Endothelial cell of umbilical vein (primary cell): ENCODE measurements around the gene COL23A1. TPM values are rescaled to one million over a fixed set of nuclear protein-coding genes. Genes with fewer than 3 reads are reported as not detected.

ENCODE experiments used
- BruUV-seq: library from RNA; stranded (reverse); fragments of 400-500 nt; replicated peaks from 2 replicates; lab custom pipeline; 2021; lab: Mats Ljungman, UMichigan
- CTCF ChIA-PET: fragments of 300-600, 350-600 bp; sonication (Branson Sonifier 250); formaldehyde crosslinking; loops from one replicate; lab custom pipeline; 2021; ENCODE audit warnings: antibody characterized with exemption, inconsistent platforms; lab: Charles Lee
- POLR2A ChIA-PET: fragments of 300-600, 350-600 bp; sonication (Branson Sonifier 250); formaldehyde crosslinking; loops from one replicate; lab custom pipeline; 2021; ENCODE audit warnings: antibody characterized with exemption, inconsistent platforms; lab: Charles Lee
- DNase-seq: peaks from one replicate; pipeline ENCODE4 v3.0.0-alpha.2; 2011; ENCODE audit warnings: low read depth, low spot score
- FAIRE-seq: peaks from 2 replicates; lab custom pipeline; 2011; peaks lifted over from hg19 to GRCh38; lab: Jason Lieb, UNC
- H2AFZ ChIP-seq: 2 replicates; pipeline ENCODE4 v1.6.0; 2012; ENCODE audit warnings: low read depth, low read length, control low read depth, inconsistent platforms
- H3K27ac ChIP-seq: 2 replicates; pipeline ENCODE4 v1.5.1; 2011; ENCODE audit warnings: low read depth, mild to moderate bottlenecking, control low read depth, low read length, moderate library complexity; ENCODE audit not compliant: insufficient read depth
- H3K27me3 ChIP-seq, 2 experiments: 2 replicates each; pipeline versions ENCODE4 v1.6.0 to v1.6.1; 2011; ENCODE audit warnings: low read length in 2 of 2, mixed read lengths in 1 of 2; ENCODE audit not compliant: control insufficient read depth in 2 of 2, insufficient read depth in 2 of 2
- H3K36me3 ChIP-seq, 2 experiments: 2 replicates in 1 of 2; 3 replicates in 1 of 2; pipeline ENCODE4 v1.5.1; 2011; ENCODE audit warnings: low read length in 2 of 2, mild to moderate bottlenecking in 1 of 2, moderate library complexity in 1 of 2; ENCODE audit not compliant: control insufficient read depth in 2 of 2, insufficient read depth in 2 of 2; ENCODE audit errors: extremely low read depth in 1 of 2
- H3K4me1 ChIP-seq: 3 replicates; pipeline ENCODE4 v1.5.1; 2011; ENCODE audit warnings: mild to moderate bottlenecking, low read length; ENCODE audit not compliant: control insufficient read depth, insufficient read depth; ENCODE audit errors: extremely low read depth
- H3K4me2 ChIP-seq: 2 replicates; pipeline ENCODE4 v1.6.1; 2011; ENCODE audit warnings: low read length, control low read depth, mixed read lengths; ENCODE audit not compliant: insufficient read depth
- H3K4me3 ChIP-seq, 3 experiments: fragments of 200-600 bp in 1 of 3; sonication (generic), shearing (Covaris generic) in 1 of 3; replicated peaks in 1 of 3; 2 replicates each; pipeline ENCODE4 v1.5.1; 2011 to 2016; ENCODE audit warnings: control low read depth in 3 of 3, low read length in 3 of 3, mild to moderate bottlenecking in 2 of 3, inconsistent platforms in 1 of 3, low read depth in 1 of 3, moderate library complexity in 1 of 3; ENCODE audit not compliant: insufficient read depth in 1 of 3
- H3K79me2 ChIP-seq: 2 replicates; pipeline ENCODE4 v1.6.0; 2012; ENCODE audit warnings: low read length, inconsistent platforms; ENCODE audit not compliant: control insufficient read depth, insufficient read depth
- H3K9ac ChIP-seq: replicated peaks from 2 replicates; pipeline ENCODE3; 2011; ENCODE audit warnings: low read length, control low read depth; ENCODE audit not compliant: insufficient read depth; ENCODE audit errors: extremely low read depth
- H3K9me1 ChIP-seq: replicated peaks from 3 replicates; pipeline ENCODE4 v1.6.0; 2011; ENCODE audit warnings: mild to moderate bottlenecking, low read length; ENCODE audit not compliant: control insufficient read depth, insufficient read depth; ENCODE audit errors: extremely low read depth
- H3K9me3 ChIP-seq: replicated peaks from 2 replicates; pipeline ENCODE4 v1.5.1; 2012; ENCODE audit warnings: low read length, inconsistent platforms; ENCODE audit not compliant: control insufficient read depth, insufficient read depth
- H4K20me1 ChIP-seq: replicated peaks from 2 replicates; pipeline ENCODE3; 2011; ENCODE audit warnings: mild to moderate bottlenecking, low read length; ENCODE audit not compliant: control insufficient read depth, insufficient read depth; ENCODE audit errors: extremely low read depth
- EZH2 ChIP-seq: IDR thresholded peaks from 2 replicates; pipeline ENCODE4 v1.6.1; 2012; ENCODE audit warnings: borderline replicate concordance, low read depth, mild to moderate bottlenecking, moderate library complexity, low read length, inconsistent platforms; ENCODE audit not compliant: severe bottlenecking
- FOS ChIP-seq: IDR thresholded peaks from 2 replicates; pipeline ENCODE4 v1.6.1; 2011; ENCODE audit warnings: mild to moderate bottlenecking, low read length, moderate library complexity, borderline replicate concordance; ENCODE audit not compliant: insufficient read depth
- GATA2 ChIP-seq: IDR thresholded peaks from 2 replicates; pipeline ENCODE4 v1.7.0; 2011; ENCODE audit warnings: low read depth, mild to moderate bottlenecking, moderate library complexity, mixed read lengths, low read length; ENCODE audit not compliant: insufficient read length, insufficient read depth
- JUN ChIP-seq: IDR thresholded peaks from 2 replicates; pipeline ENCODE4 v1.6.1; 2011; ENCODE audit warnings: borderline replicate concordance, low read depth; ENCODE audit not compliant: insufficient read length, insufficient read depth
- MYC ChIP-seq: IDR thresholded peaks from one replicate; pipeline ENCODE4 v1.6.1; 2011; ENCODE audit warnings: mild to moderate bottlenecking, low read depth, low read length
- POLR2A ChIP-seq: IDR thresholded peaks from 2 replicates; pipeline ENCODE4 v1.6.1; 2012; ENCODE audit warnings: low read depth, mild to moderate bottlenecking, control low read depth, low read length
- POLR2AphosphoS5 ChIP-seq: IDR thresholded peaks from 2 replicates; pipeline ENCODE4 v1.6.1; 2012; ENCODE audit warnings: low read depth, mild to moderate bottlenecking, control low read depth, low read length, moderate library complexity; ENCODE audit not compliant: insufficient read depth
- dilution Hi-C: fragments of 300-500 bp; cut with MboI; formaldehyde crosslinking; loops from one replicate; pipeline ENCODE4 v1.15.0; 2019; ENCODE audit warnings: low sequenced_read_pairs; ENCODE audit not compliant: extremely low pct_ligation_motif_present
- intact Hi-C: fragments of 100-400 bp; cut with micrococcal nuclease; formaldehyde crosslinking; loops from one replicate; pipeline ENCODE4 v1.10.0; 2022
- polyA plus RNA-seq, 4 experiments: library from polyadenylated mRNA; depleted of rRNA in 3 of 4; stranded (reverse) in 3 of 4; unstranded in 1 of 4; fragments of >200 nt; gene quantifications; 2 replicates each; pipeline versions ENCODE4 v1.2.1 to v1.2.3, GENCODE V29; 2011 to 2012; ENCODE audit warnings: missing spikeins in 1 of 4
- total RNA-seq: library from RNA; stranded (reverse); gene quantifications from 2 replicates; pipeline ENCODE4 v1.2.3, GENCODE V29; 2021
- TF ChIP-seq, protein P1 (sequence below), 2 donors: IDR thresholded peaks; 1 replicate in 1 of 2; 2 replicates in 1 of 2; pipeline ENCODE4 v1.5.1; 2011; ENCODE audit warnings: low read length in 2 of 2, mild to moderate bottlenecking in 2 of 2, moderate library complexity in 2 of 2, control low read depth in 1 of 2, inconsistent platforms in 1 of 2, low read depth in 1 of 2; ENCODE audit not compliant: insufficient read depth in 1 of 2; ENCODE audit errors: extremely low read depth in 1 of 2
- TF ChIP-seq, protein P2 (sequence below): IDR thresholded peaks from 2 replicates; pipeline ENCODE4 v1.6.1; 2011; ENCODE audit not compliant: insufficient read depth, insufficient read length

Gene COL23A1
- total and polyA plus RNA-seq, 2 donors (not counting 3 experiments of a cell fraction or from before 2014, with no cell fraction given) = not detected

DNA sequence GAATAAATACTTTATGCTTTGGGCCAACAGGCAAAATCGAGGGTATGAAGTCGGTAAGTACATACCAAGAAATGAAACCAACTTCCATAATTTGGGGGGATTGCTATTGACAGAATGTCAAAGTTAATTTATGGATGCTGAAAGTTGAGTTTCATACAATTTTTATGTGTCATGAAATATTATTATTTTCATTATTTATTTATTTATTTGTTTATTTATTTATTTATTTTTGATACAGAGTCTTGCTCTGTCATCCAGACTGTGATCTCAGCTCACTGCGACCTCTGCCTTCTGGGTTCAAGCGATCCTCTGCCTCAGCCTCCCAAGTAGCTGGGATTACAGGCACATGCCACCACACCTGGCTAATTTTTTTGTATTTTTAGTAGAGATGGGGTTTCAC, 398.5 kb downstream of the COL23A1 start:
- Histone ChIP-seq H3K9ac (no peak overlapping the region), H2AFZ (no peak overlapping the region), H3K4me3 (no peak overlapping the region), H4K20me1 (no peaks in the 10 kb centered on the region), H3K27ac (no peak overlapping the region), H3K27me3 (peaks cover 3 to 12% of the 10 kb centered on the region in 2 experiments), H3K79me2 (no peaks in the 10 kb centered on the region), H3K36me3 (no peaks in the 10 kb centered on the region), H3K9me3 (no peaks in the 10 kb centered on the region), H3K9me1 (no peaks in the 10 kb centered on the region), H3K4me1 (no peaks in the 10 kb centered on the region), H3K4me2 (no peak overlapping the region)
- POLR2A ChIA-PET = no interaction called here
- TF ChIP-seq POLR2AphosphoS5 (no peak), JUN (no peak), POLR2A (no peak), GATA2 (no peak), FOS (no peak), MYC (no peak), EZH2 (no peak)
- TF ChIP-seq, protein P1, sequence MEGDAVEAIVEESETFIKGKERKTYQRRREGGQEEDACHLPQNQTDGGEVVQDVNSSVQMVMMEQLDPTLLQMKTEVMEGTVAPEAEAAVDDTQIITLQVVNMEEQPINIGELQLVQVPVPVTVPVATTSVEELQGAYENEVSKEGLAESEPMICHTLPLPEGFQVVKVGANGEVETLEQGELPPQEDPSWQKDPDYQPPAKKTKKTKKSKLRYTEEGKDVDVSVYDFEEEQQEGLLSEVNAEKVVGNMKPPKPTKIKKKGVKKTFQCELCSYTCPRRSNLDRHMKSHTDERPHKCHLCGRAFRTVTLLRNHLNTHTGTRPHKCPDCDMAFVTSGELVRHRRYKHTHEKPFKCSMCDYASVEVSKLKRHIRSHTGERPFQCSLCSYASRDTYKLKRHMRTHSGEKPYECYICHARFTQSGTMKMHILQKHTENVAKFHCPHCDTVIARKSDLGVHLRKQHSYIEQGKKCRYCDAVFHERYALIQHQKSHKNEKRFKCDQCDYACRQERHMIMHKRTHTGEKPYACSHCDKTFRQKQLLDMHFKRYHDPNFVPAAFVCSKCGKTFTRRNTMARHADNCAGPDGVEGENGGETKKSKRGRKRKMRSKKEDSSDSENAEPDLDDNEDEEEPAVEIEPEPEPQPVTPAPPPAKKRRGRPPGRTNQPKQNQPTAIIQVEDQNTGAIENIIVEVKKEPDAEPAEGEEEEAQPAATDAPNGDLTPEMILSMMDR (IDR thresholded peaks at IDR 0.05; ENCODE audit: extremely low read depth in 1 of 2, insufficient read depth in 1 of 2, low read depth in 1 of 2, low read length in 2 of 2) = no peak
- TF ChIP-seq, protein P2, sequence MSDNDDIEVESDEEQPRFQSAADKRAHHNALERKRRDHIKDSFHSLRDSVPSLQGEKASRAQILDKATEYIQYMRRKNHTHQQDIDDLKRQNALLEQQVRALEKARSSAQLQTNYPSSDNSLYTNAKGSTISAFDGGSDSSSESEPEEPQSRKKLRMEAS = no peak
- BruUV-seq = no TSS peak
- intact Hi-C loops = no loop called here
- DNase-seq (no peak), FAIRE-seq (peak; percentile 33)
- CTCF ChIA-PET = no interaction called here
- dilution Hi-C loops = no loop called here
